Stimulated activated CD4-positive, alpha-beta T cell treated with anti-CD3 and anti-CD28 coated beads, Interleukin-2, amount 100 ng/mL, for 4 hours (primary cell): ENCODE measurements around the gene PTPRF.
"Not testable (repeated sequence)": the region's sequence is repeated elsewhere in the genome, so short reads cannot be mapped to it uniquely, and the experiment has no call there.

Experiments
- DNase-seq: peaks from one replicate; pipeline ENCODE4 v3.0.0-alpha.2; 2020; ENCODE audit warnings: low read depth

Gene PTPRF

DNA sequence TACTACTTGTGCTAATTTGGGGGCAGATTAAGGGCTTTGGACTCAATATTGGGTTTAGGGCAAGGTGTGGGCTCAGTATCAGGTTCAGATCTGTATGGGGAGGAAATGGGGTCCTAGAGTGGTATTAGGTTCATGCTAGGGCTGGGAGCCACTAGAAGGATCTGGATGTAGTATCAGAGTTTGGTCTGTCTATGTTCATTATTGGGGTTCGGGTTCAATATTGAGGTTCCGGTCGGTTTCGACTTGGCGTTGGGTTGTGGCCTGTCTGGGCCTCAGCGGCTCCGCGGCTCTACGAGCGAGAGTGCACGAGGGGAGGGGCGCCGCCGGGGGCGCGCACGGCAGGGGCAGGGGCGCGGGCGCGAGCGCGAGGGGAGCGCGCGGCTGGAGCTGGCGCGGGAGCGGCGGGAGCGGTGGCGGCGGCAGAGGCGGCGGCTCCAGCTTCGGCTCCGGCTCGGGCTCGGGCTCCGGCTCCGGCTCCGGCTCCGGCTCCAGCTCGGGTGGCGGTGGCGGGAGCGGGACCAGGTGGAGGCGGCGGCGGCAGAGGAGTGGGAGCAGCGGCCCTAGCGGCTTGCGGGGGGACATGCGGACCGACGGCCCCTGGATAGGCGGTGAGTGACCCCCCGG, at the start of gene PTPRF:
PTPRF (plus strand) TSS at position 401 of the 624 bp plus-strand sequence. CDS start 14,193 bp downstream, outside the sequence.
- DNase-seq = no peak

DNA sequence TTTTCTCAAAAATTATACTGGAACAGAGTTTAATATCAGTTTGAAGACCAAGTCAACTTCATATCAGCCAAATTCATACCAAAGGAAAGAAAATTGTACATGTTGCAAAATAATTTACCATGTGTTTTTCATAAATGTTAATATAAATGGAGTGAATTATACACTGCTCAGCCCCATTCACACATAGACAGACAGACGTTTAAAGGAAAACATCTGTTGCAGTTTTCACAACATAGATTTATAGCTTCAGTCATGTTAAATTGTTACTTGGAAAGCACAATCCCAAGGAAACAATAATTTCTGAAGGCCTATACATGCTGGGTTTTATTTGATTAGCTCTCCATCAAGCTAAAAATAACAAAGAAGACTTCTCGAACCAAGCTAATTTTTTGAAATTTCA, 49.2 kb upstream of the PTPRF start:
- DNase-seq = no peak

DNA sequence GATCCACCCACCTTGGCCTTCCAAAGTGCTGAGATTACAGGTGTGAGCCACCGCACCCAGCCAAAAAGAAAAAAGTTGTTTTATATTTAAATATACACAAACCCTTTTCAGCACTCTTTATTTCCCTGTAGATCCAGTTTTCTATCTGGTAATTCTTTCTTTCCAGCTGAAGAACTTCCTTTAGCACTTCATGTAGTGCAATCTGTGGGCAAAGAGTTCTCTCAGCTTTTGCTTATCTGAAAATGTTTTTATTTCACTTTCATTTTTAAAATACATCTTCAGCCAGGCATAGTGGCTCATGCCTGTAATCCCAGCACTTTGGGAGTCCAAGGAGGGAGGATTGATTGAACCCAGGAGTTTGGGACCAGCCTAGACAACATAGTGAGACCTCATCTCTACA, 48.5 kb upstream of the PTPRF start:
- DNase-seq = no peak

DNA sequence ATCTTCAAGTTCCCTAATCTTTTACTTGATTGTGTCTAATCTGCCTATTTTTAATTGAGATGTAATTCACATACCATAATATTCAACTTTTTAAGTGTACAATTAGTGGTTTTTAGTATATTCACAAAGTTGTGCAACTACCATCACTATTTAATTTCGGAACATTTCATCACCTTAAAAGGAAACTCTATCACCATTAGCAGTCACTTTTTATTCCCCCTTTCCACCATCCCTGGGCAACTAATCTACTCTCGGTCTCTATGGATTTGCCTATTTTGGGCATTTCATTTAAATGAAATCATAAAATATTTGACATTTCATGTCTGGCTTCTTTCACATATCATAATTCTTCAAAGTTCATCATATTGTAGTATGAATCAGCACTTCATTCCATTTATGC, 46.3 kb upstream of the PTPRF start:
- DNase-seq = no peak

DNA sequence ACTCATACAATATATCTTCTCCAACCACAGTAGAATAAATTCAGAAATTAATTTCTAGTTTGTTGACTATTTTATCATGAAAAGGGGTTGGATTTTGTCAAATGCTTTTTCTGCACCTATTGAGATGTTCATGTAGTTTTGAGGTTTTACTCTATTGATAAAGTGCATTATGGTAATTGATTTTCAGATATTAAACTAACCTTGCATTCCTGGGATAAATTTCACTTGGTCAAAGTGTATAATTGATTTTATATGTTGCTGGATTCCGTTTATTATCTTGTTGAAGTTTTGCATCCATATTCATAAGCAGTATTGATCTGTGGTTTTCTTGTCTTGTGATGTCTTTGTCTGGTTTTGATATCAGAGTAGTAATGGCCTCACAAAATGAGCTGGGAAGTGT, 42.5 kb upstream of the PTPRF start:
- DNase-seq = no peak

DNA sequence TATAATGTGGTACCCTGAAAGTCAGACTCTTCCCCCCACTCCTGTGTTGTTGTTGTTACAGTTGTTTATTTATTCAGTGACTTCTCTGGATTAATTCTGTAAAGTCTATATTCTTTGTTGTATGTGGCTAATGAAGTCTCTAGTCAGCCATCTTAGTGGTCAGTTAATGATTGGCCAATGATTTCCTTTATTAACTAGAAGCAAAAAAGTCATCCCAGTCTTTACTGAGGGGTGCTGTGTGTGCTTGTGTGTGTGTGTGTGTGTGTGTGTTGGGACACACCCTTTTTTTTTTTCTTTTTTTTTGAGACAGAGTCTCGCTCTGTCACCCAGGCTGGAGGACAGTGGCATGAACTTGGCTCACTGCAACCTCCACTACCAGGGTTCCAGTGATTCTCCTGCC, 39.6 kb upstream of the PTPRF start:
- no peak for DNase-seq

DNA sequence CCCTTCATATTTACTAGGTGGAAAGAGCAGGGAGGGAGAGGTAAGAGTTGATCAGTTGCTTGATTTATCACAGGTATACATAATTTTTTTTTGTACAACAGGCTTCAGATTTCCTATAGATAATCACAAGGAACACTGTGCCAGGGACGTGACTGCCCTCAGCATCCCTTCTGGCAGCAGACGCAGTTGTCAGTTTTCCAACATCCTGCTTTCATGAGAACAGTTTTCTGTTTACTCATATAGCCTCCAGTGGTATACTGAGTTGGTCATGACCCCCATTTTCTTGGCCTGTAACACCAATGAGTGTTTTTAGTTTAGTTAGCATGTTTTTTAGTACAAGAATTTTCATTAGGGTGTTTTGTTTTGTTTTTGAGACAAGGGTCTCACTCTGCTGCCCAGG, 37.9 kb upstream of the PTPRF start:
- no peak for DNase-seq

DNA sequence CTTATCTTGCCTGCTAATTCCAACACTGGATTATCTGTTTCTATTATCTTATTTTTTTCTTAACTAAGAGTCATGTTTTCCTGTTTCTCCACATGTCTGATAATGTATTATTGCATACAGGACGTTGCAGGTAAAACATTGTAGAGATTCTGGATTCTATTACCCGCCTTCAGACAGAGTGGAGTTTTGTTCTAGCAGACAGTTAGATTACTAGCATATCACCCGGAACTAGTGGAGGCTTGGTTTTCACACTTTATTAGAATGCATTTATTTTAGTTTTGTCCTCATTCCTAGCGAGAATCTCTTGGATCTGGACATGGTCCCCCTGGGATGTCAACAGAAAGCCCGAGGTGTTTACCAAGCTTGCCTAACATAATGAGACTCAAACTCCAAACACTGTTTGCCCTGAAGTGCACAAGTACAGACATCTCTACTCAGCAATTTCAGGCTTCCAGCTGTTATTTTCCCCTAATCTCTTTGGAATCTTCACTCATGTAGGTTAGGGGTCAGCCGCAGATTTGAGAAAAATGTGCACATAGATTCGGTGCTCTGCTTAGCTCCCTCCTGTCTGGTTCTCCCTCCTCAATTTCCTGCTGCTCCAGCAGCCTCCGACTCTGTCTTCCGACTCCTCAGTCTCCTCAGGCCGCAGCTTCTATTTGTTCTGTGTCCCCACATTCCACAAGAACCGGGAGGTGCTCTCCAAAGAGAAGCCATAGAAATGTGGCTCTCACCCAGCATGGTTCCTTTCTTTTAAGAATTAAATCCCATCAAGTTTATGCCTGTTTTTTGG, 36.8 kb upstream of the PTPRF start:
- DNase-seq = no peak

DNA sequence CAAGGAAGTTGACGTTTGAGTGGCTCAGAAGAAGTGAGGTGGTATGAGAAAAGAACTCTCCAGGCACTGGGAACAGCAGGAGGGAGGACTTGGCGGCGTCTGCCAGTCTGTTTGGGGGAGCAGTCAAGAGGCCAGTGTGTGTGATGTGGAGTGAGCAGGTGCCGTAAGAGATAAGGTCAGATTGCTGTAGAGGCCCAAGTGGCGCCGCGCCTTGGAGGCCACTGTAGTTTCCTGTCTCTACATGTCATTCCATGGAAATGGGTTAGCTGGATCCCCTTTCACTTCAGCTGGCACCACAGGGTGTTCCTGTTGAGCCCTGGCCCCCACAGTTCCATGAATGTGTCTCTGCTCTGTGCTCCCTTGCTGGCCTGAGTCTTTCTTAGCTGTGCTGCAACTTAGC, 35.5 kb upstream of the PTPRF start:
- DNase-seq = no peak

DNA sequence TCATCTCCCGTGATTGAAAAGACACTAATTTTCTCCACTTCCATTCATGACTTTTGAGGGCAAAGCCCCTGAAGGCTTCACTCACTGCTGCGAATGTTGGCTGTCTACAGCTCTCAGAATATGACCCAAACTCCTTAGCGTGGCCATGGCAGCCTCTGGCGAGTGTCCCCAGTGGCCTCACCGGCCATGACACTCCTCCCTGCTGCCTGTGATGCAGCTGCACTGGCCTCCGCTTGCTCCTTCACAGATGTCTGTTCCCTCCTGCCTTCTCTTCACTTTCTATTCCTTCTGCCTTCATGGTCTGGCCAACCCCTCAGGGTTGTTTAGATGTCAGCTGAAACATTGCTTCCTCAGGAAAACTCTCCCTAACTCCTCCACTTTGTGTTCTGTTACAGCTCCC, 30.8 kb upstream of the PTPRF start:
- DNase-seq = no peak

DNA sequence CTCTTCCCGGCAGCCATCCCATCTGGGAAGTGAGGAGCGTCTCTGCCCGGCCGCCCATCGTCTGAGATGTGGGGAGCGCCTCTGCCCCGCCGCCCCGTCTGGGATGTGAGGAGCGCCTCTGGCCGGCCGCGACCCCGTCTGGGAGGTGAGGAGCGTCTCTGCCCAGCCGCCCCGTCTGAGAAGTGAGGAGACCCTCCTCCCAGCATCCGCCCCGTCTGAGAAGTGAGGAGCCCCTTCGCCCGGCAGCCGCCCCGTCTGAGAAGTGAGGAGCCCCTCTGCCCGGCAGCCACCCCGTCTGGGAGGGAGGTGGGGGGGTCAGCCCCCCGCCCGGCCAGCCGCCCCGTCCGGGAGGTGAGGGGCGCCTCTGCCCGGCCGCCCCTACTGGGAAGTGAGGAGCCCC, 28.9 kb upstream of the PTPRF start:
- DNase-seq = not testable (repeated sequence)

DNA sequence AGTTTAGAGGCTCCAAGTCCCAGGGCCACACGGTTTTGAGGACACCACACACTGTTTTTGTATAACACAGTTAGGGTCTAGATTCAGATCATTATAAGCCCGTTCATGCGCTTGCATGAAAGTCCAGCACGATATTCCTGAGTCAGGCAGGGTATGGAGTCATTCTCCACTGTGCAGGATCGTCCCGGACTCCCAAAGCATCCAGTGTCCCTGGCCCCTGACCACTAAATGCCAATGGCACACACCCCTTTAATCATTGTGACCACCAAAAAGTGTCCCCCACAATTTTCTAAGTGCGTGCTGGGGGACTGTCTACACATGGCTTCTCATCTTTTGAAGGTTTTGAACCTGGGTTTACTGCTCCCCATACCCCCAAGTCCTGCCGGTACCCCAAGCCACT, 27.1 kb upstream of the PTPRF start:
- no peak for DNase-seq

DNA sequence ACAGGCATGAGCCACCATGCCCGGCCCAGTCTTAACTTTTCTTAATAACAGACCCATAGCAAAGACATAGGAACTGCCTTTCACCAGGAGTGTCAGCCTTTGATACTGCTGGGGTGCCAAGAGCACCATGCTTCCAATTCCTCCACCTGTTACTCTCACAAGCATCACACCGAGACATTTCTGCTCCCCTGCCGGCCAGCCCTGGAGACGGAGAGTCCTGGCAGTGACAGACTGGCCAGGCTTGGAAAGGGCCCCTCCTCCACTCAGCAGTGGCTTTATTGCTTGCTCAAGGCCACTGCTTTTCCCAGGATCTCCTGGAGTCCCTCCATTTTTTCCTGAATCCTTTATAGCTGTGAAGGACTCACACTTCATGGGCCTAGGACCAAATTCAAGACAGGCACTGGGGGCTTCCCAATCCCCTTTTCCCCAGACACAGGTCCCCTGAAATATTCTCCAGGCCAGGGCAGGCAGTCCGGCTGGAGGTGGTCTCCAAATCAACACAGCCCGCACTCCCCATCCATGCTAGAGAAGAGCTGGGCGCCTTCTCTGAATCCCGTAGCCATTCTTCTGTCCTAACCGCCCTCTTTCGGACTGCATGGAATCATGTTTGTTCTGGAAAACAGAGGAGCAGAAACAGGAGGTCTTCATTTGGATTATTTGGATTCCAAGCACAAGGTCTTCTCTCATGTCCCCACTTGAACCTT, 25.5 kb upstream of the PTPRF start:
- DNase-seq = no peak

DNA sequence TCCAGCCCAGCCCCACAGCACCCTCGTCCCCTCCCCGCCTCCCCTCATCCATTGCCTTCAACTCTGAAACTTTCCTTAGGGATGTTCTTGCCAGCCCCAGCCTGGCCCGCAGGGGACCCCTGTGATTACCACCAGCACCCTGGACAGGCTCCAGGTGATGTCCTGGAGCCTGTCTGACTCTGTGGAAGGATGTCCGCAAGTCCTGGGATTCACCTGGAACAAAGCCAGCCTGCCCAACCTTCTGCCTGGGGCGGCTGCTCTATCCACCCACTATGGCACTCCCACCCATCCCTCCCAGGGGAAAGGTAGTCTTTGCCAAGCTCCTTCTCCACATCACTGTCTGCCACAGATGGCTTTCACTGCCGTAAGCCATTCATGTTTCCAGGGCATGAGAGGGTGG, 24.4 kb upstream of the PTPRF start:
- no peak for DNase-seq

DNA sequence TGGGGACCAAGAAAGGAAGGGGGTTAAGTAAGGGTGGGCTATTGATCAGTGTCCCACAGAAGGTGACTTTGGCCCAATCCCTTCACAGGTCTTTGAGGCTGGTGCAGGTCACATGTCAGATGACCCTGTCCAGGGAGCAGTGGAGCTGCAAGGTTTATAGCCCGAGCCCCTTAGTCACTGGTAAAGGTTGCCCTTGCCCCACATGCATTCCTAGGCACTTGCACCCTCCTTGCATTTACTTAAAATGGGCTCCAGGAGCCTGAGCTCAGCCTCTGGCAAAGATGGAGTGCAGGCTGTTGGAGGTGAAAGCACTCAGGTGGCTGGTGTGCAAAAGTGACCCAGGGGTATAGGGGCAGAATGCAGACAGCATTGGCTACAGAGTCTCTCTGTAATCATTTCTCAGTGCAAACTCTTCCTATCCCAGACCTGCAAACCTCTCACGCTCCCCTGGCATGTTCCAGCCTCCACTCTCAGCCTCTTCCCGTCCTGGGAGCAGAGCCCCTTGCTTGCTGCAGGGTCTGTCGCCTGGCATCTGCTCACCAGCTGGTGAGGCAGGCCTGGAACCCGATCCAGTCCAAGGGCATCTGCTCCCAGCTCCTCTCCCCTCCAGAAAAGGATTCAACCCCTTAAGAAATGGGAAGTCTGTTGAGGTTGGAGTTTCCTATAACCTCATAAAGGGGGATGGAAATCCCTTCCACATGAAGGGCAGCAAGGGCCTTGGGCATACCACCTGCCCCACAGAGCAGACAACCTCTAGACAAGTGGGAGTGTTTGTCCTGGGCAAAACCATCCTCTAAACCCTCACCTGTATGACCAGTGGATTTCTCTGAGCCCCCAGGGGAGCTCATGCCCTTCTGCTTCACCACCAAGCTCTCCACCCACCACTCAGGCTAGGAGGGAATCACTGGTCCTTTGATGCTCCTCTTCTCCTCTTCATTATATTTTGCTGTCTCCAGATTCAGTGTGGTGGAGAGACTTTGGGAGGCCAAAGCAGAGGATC, 23.1 kb upstream of the PTPRF start:
- DNase-seq = no peak

DNA sequence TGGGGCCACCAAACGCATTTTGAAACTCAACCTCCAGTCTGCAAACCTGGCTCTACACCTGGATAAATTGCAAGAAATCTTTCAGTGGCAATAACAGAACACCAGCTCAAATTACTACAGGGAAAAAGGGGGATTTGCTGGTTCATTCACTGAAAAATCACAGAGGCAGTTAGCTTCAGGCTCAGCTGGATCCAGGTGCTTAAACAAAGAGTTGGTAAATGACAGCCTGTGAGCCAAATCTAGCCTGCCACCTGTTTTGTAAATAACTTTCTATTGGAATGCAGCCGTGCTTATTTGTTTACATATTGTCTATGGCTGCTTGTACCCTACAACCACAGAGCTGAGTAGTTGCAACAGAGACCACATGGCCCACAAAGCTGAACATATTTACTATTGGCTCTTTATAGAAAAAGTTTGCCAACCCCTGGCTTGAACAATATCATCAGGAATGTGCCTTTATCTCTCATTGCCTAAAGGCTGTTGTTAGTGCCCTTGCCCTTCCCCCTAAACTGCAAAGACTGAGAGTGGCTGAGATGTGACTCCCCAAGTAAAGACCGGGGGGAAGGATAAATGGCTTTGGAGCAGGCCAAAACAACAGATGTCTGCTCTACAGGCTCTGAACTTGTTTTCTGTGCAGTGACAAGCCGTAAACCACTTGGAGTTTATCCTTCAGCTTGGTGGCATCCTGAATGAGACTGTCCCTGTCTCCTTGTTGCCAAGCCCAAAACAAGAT, 21.5 kb upstream of the PTPRF start:
- no peak for DNase-seq

DNA sequence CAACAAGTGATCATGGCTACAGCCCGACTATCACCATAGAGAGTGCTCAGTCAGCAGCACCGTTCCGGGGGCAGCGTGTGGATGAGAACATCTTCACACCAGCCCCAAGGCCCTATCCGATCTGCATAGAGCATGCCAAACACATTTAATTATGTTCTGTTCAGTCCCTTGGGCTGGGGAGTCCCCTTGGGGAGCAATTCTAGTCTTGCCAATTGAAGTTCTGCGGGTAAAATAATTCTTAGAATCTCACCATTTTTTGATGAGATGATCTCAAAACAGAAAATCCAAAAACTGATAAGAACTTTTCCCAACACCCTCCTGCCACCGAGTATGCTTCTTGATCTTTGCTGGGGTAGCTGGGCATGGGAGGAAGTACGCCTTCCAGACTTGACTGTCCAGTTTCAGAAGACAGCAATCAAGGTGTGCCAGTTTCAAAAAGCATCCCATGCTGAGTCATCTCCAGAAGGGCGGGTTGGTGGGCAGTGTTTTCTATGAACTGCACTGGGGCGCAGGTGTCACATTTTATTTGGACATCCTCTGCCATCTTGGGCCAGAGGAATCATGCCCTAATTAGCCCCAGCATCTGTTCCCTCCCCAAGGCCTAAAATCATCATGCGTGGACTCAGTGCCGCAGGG, 20.8 kb upstream of the PTPRF start:
- no peak for DNase-seq

DNA sequence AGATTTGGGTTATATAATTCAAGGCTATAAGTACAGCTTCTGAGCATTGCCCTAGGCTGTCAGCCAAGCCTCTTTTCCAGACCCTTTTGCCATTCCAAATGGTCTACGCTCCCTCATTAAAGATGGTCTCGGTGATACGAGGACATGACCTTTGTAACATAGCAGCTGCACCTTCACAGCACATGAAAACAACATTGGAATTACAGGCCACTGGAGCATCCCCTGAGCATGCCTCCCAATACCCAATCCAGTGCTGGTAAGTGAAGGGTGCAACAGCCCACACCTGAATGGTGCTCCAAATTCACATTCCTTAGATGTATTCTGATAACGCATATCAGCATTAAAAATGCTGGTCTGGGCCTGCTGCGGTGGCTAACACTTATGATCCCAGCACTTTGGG, 20.1 kb upstream of the PTPRF start:
- DNase-seq = no peak

DNA sequence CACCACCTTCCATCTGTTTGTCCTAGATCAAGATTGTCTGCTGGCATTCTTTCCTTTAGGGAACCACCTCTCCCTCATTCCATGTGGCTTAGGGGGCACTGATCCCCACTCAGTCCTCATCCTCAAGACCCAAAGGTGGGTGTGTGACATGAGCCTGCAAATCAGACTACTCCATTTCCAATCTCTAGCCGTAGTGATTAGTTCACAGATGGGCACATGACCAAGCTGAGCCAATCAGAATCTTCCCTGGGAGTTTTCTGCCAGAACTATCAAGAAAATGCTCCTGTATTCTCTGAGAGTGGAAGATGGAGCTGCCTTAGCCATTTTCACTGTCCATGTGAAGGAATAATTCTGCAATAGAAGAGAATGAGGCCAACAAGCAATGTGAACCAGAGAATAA, 19.3 kb upstream of the PTPRF start:
- no peak for DNase-seq

DNA sequence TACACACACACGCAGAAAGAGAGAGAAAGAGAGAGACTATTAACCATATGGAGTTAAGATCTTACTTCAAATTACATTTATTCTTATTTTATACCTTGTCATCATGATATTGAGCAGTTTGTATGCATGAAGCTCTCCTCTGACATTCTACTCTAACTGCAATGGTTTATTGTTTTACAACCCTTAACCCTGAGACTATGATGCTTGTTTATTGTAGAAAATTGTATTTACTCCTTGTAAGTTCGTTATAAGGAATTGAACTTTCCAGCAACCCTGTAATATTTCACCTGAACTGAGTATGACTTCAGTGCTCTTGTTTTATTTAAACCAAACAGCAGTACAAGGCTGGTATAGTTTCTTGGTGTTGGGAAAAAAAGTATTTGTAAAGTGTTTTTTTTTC, 18.6 kb upstream of the PTPRF start:
- no peak for DNase-seq

DNA sequence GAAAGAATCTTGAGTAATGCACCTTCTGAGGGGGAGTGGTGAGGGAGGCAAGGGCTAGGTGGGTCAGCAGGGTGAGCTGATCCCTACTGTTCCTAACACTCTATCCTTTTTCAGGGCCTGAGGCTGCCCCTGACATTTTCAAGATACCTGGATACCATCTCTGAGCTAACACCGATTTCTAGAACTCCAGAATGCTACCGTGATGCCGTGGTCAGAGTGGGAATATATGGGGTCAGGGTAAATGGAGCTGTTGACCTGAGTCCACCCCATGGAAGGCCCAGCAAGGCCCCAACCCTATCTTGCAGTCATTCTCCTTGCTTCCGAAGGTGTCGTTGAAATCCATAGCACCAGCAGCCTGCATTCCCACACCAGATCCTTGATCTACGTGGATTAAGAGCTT, 18.0 kb upstream of the PTPRF start:
- no peak for DNase-seq
